Stomach (tissue), 9 donors: Measurements from ENCODE around the gene HOXD1. TPM values are rescaled to one million over a fixed set of nuclear protein-coding genes. Genes with fewer than 3 reads are reported as not detected.

ENCODE experiments used
- DNase-seq, 2 donors: peaks; one replicate each; pipeline versions ENCODE4 v3.0.0 to v3.0.0-alpha.2; 2013 to 2019
- H3K27ac ChIP-seq, 5 donors: fragments of 200-600 bp in 4 of 5; sonication (generic) in 4 of 5; one replicate each; pipeline ENCODE4 v1.5.1; 2013 to 2019; ENCODE audit warnings: mild to moderate bottlenecking in 1 of 5, moderate library complexity in 1 of 5
- H3K27me3 ChIP-seq, 3 donors: fragments of 200-600 bp; sonication (generic); one replicate each; pipeline ENCODE4 v1.5.1; 2017 to 2019; ENCODE audit warnings: mixed run types in 1 of 3
- H3K36me3 ChIP-seq, 4 donors: fragments of 200-600 bp; sonication (generic); 1 replicate in 3 of 4; 2 replicates in 1 of 4; pipeline ENCODE4 v1.5.1; 2016 to 2019
- H3K4me1 ChIP-seq, 4 donors: fragments of 200-600 bp; sonication (generic); one replicate each; pipeline ENCODE4 v1.5.1; 2016 to 2019
- H3K4me3 ChIP-seq, 4 donors: fragments of 200-600 bp; sonication (generic) in 3 of 4; one replicate each; pipeline ENCODE4 v1.5.1; 2016 to 2019; ENCODE audit warnings: mild to moderate bottlenecking in 1 of 4
- H3K9me3 ChIP-seq, 4 donors: fragments of 200-600 bp; sonication (generic); one replicate each; pipeline ENCODE4 v1.5.1; 2016 to 2019
- CTCF ChIP-seq, 7 experiments: fragments of 450-650 bp in 4 of 7; fragments of 200-600 bp in 3 of 7; sonication (generic) in 3 of 7; IDR thresholded peaks; one replicate each; pipeline ENCODE4 v1.5.1; 2016 to 2019; ENCODE audit warnings: antibody characterized with exemption in 7 of 7, control low read depth in 2 of 7, mild to moderate bottlenecking in 1 of 7
- EP300 ChIP-seq: sonication (generic); formaldehyde crosslinking; IDR thresholded peaks from one replicate; pipeline ENCODE4 v1.6.1; 2017; ENCODE audit warnings: antibody characterized with exemption
- POLR2A ChIP-seq, 4 donors: fragments of 450-650 bp; IDR thresholded peaks; one replicate each; pipeline ENCODE4 v1.6.1; 2016; ENCODE audit warnings: antibody characterized with exemption in 4 of 4, control low read depth in 2 of 4, mild to moderate bottlenecking in 1 of 4, moderate library complexity in 1 of 4
- POLR2AphosphoS5 ChIP-seq, 3 donors: sonication (generic); formaldehyde crosslinking; IDR thresholded peaks; one replicate each; pipeline ENCODE4 v1.6.1; 2016; ENCODE audit warnings: antibody characterized with exemption in 3 of 3
- WGBS, 5 donors: extraction: QIAGEN DNeasy Blood & Tissue Kit in 3 of 5; methylation state at CpG; one replicate each; pipeline versions ENCODE4 v1.1.5 to v1.1.7; 2013 to 2018; 5-methylcytosine and 5-hydroxymethylcytosine counted together
- intact Hi-C: fragments of 100-400 bp; cut with DNase I; formaldehyde crosslinking; loops from one replicate; pipeline ENCODE4 v1.15.1; 2023; ENCODE audit warnings: low total_unique reads
- polyA plus RNA-seq, 3 donors: library from polyadenylated mRNA; stranded (reverse); fragments of 200-250 nt; gene quantifications; one replicate each; pipeline ENCODE4 v1.2.3, GENCODE V29; 2013
- total RNA-seq, 5 donors: library from RNA; depleted of rRNA; stranded (reverse); fragments of >200 nt; gene quantifications; one replicate each; pipeline versions ENCODE4 v1.1.0 to v1.2.3, GENCODE V29; 2014 to 2016
- donor health status: healthy with polysubstance abuse.
- donor health status: Bipolar disorder and iron deficiency.
- donor health status: healthy.

Gene HOXD1
- total and polyA plus RNA-seq, 8 donors, result 0.12 to 0.23 (median 0.18) TPM; not detected in 5

- WGBS, 5 donors, result 6 to 13% (median 7%) methylated on average over 12 to 14 of the region's 14 CpGs
- Histone ChIP-seq H3K9me3 (peaks cover 0 to 15% (median 0%) of the 10 kb centered on the region in 4 donors), H3K27me3 (peaks cover 42 to 100% (median 87%) of the 10 kb centered on the region in 3 donors), H3K4me1 (peaks cover 3 to 40% (median 27%) of the 10 kb centered on the region in 4 donors), H3K4me3 (no peak overlapping the region), H3K27ac (no peak overlapping the region), H3K36me3 (no peaks in the 10 kb centered on the region)
- intact Hi-C loops, result no loop called here
- DNase-seq, result peak in 1 of 2 donors; percentile 27
- no peak for TF ChIP-seq EP300
- TF ChIP-seq CTCF (IDR thresholded peaks at IDR 0.05), result no peak
- TF ChIP-seq POLR2AphosphoS5 (IDR thresholded peaks at IDR 0.05), result no peak
- no peak for TF ChIP-seq POLR2A (IDR thresholded peaks at IDR 0.05)
Measured at GRCh38 chr2:176174382-176174823, 14.1 kb upstream of the HOXD1 start.

- TF ChIP-seq EP300 (no peak), POLR2AphosphoS5 (IDR thresholded peaks at IDR 0.05) (no peak), POLR2A (IDR thresholded peaks at IDR 0.05) (no peak), CTCF (IDR thresholded peaks at IDR 0.05) (no peak)
- intact Hi-C loops, result no loop called here
- Histone ChIP-seq H3K4me3 (no peak overlapping the region), H3K36me3 (no peaks in the 10 kb centered on the region), H3K9me3 (peaks cover 0 to 15% (median 0%) of the 10 kb centered on the region in 4 donors), H3K27me3 (peaks cover 44 to 100% (median 85%) of the 10 kb centered on the region in 3 donors), H3K4me1 (peaks cover 3 to 40% (median 27%) of the 10 kb centered on the region in 4 donors), H3K27ac (no peak overlapping the region)
- DNase-seq, result peak in 1 of 2 donors; percentile 65
- 11 to 32% (median 17%) methylated on average over 29 to 47 of the region's 47 CpGs for WGBS, 5 donors
Measured at GRCh38 chr2:176174824-176175708, 13.4 kb upstream of the HOXD1 start.

- WGBS, 5 donors, result 62 to 74% (median 68%) methylated on average over 7 of the region's 7 CpGs
- no peaks in the 10 kb centered on the region for H3K36me3 ChIP-seq
- DNase-seq, result no peak
- TF ChIP-seq POLR2AphosphoS5 (IDR thresholded peaks at IDR 0.05) (no peak), POLR2A (IDR thresholded peaks at IDR 0.05) (no peak), EP300 (no peak), CTCF (IDR thresholded peaks at IDR 0.05) (no peak)
- intact Hi-C loops, result no loop called here
- H3K4me1 ChIP-seq, result peaks cover 3 to 40% (median 27%) of the 10 kb centered on the region in 4 donors
- no peak overlapping the region for H3K4me3 ChIP-seq
- peaks cover 44 to 100% (median 79%) of the 10 kb centered on the region in 3 donors for H3K27me3 ChIP-seq
- H3K9me3 ChIP-seq, result peaks cover 0 to 15% (median 0%) of the 10 kb centered on the region in 4 donors
- H3K27ac ChIP-seq, result no peak overlapping the region
Measured at GRCh38 chr2:176175709-176176607, 12.5 kb upstream of the HOXD1 start.

GRCh38 chr2:176177580-176178037, 10.9 kb upstream of the HOXD1 start:
- no peak for DNase-seq
- Histone ChIP-seq H3K4me3 (peak overlapping the region; percentile 19 to 26 (median 25)), H3K4me1 (peaks cover 0 to 27% (median 18%) of the 10 kb centered on the region in 4 donors), H3K27ac (peak overlapping the region in 4 of 5 donors; percentile 29 to 56 (median 40)), H3K9me3 (peaks cover 0 to 2% (median 0%) of the 10 kb centered on the region in 4 donors), H3K27me3 (peaks cover 29 to 100% (median 63%) of the 10 kb centered on the region in 3 donors), H3K36me3 (no peaks in the 10 kb centered on the region)
- WGBS, 5 donors, result 6 to 22% (median 9%) methylated on average over 6 to 12 of the region's 12 CpGs
- intact Hi-C loops, result no loop called here
- TF ChIP-seq POLR2AphosphoS5 (IDR thresholded peaks at IDR 0.05), result no peak
- no peak for TF ChIP-seq POLR2A (IDR thresholded peaks at IDR 0.05)
- TF ChIP-seq CTCF (IDR thresholded peaks at IDR 0.05), result no peak
- TF ChIP-seq EP300, result no peak
